ENCODE measurements around the gene SHKBP1. TPM values are rescaled to one million over a fixed set of nuclear protein-coding genes. Genes with fewer than 3 reads are reported as not detected.
A peak's percentile ranks its signal among the peaks of the same experiment; 100 is the strongest.

Gene SHKBP1
- total and polyA plus RNA-seq, 9 of the 15 experiments (the other 6 are each of a cell fraction or from before 2014, with no cell fraction given), result 1.2 to 58.1 (median 22.3) TPM

DNA sequence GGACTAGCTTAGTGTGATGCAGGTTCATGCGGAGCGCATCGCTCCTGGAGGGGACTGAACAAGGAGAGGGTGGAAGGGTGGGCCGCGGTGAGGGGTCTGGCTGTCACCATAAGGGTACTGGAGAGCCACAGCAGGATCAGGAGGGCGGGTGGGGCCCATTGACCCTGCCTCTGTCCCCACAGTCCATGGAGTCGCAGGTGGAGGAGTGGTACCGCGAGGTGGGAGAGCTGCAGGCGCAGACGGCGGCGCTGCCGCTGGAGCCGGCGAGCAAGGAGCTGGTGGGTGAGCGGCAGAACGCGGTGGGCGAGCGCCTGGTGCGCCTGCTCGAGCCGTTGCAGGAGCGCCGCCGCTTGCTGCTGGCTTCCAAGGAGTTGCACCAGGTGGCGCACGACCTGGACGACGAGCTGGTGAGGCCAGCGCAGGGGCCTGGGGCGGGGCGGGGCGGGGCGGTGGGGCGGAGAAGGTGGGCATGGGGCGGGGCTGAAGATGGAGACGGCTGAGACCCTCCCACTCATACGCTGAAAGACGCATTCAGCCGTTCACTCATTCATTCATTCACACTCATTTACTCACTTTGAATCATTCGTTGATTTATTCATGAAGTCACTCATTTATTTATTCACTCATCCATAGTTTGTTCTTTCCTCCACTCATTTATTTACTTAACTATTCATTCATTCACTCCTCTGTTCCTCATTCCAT lies 27.5 kb upstream of the SHKBP1 start (continued):
- TF ChIP-seq ZBTB17 (CRISPR knock-in tag; IDR thresholded peaks at IDR 0.05) (no peak), TEAD4 (IDR thresholded peaks at IDR 0.05; ENCODE audit: low read length) (no peak), TEAD4 (CRISPR knock-in tag; IDR thresholded peaks at IDR 0.05; ENCODE audit: borderline replicate concordance) (no peak), NELFE (IDR thresholded peaks at IDR 0.05; ENCODE audit: insufficient read depth, insufficient read length) (no peak), SMARCA5 (IDR thresholded peaks at IDR 0.05) (no peak), ZNF57 (CRISPR knock-in tag; IDR thresholded peaks at IDR 0.05) (no peak), ARHGAP35 (IDR thresholded peaks at IDR 0.05; ENCODE audit: partially characterized antibody) (no peak), ZNF77 (CRISPR knock-in tag; IDR thresholded peaks at IDR 0.05) (no peak), TOE1 (IDR thresholded peaks at IDR 0.05; ENCODE audit: borderline replicate concordance) (no peak), TOE1 (CRISPR knock-in tag; IDR thresholded peaks at IDR 0.05; ENCODE audit: borderline replicate concordance, low read depth) (no peak), RB1 (IDR thresholded peaks at IDR 0.05; ENCODE audit: low read depth) (peak; percentile 58; the same call in 1 of the 2 replicates), GTF2A2 (tag; IDR thresholded peaks at IDR 0.05) (no peak), ADNP (tag; IDR thresholded peaks at IDR 0.05) (no peak), TBL1XR1 (IDR thresholded peaks at IDR 0.05; ENCODE audit: low read length in 2 of 2) (no peak), NFE2 (IDR thresholded peaks at IDR 0.05; ENCODE audit: low read depth) (no peak)
- TF ChIP-seq, protein P1, sequence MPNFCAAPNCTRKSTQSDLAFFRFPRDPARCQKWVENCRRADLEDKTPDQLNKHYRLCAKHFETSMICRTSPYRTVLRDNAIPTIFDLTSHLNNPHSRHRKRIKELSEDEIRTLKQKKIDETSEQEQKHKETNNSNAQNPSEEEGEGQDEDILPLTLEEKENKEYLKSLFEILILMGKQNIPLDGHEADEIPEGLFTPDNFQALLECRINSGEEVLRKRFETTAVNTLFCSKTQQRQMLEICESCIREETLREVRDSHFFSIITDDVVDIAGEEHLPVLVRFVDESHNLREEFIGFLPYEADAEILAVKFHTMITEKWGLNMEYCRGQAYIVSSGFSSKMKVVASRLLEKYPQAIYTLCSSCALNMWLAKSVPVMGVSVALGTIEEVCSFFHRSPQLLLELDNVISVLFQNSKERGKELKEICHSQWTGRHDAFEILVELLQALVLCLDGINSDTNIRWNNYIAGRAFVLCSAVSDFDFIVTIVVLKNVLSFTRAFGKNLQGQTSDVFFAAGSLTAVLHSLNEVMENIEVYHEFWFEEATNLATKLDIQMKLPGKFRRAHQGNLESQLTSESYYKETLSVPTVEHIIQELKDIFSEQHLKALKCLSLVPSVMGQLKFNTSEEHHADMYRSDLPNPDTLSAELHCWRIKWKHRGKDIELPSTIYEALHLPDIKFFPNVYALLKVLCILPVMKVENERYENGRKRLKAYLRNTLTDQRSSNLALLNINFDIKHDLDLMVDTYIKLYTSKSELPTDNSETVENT (CRISPR knock-in tag; IDR thresholded peaks at IDR 0.05), result no peak
- TF ChIP-seq, protein P2, sequence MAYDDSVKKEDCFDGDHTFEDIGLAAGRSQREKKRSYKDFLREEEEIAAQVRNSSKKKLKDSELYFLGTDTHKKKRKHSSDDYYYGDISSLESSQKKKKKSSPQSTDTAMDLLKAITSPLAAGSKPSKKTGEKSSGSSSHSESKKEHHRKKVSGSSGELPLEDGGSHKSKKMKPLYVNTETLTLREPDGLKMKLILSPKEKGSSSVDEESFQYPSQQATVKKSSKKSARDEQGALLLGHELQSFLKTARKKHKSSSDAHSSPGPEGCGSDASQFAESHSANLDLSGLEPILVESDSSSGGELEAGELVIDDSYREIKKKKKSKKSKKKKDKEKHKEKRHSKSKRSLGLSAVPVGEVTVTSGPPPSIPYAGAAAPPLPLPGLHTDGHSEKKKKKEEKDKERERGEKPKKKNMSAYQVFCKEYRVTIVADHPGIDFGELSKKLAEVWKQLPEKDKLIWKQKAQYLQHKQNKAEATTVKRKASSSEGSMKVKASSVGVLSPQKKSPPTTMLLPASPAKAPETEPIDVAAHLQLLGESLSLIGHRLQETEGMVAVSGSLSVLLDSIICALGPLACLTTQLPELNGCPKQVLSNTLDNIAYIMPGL (CRISPR knock-in tag; IDR thresholded peaks at IDR 0.05), result no peak
- TF ChIP-seq, protein P3, sequence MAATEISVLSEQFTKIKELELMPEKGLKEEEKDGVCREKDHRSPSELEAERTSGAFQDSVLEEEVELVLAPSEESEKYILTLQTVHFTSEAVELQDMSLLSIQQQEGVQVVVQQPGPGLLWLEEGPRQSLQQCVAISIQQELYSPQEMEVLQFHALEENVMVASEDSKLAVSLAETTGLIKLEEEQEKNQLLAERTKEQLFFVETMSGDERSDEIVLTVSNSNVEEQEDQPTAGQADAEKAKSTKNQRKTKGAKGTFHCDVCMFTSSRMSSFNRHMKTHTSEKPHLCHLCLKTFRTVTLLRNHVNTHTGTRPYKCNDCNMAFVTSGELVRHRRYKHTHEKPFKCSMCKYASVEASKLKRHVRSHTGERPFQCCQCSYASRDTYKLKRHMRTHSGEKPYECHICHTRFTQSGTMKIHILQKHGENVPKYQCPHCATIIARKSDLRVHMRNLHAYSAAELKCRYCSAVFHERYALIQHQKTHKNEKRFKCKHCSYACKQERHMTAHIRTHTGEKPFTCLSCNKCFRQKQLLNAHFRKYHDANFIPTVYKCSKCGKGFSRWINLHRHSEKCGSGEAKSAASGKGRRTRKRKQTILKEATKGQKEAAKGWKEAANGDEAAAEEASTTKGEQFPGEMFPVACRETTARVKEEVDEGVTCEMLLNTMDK (IDR thresholded peaks at IDR 0.05; ENCODE audit: borderline replicate concordance, insufficient read depth, low read depth, low read length, poor library complexity, severe bottlenecking), result peak; percentile 72
- TF ChIP-seq, protein P4, sequence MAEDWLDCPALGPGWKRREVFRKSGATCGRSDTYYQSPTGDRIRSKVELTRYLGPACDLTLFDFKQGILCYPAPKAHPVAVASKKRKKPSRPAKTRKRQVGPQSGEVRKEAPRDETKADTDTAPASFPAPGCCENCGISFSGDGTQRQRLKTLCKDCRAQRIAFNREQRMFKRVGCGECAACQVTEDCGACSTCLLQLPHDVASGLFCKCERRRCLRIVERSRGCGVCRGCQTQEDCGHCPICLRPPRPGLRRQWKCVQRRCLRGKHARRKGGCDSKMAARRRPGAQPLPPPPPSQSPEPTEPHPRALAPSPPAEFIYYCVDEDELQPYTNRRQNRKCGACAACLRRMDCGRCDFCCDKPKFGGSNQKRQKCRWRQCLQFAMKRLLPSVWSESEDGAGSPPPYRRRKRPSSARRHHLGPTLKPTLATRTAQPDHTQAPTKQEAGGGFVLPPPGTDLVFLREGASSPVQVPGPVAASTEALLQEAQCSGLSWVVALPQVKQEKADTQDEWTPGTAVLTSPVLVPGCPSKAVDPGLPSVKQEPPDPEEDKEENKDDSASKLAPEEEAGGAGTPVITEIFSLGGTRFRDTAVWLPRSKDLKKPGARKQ (CRISPR knock-in tag; IDR thresholded peaks at IDR 0.05), result no peak

All from K562 (cell line).